Activated naive CD4-positive, alpha-beta T cell treated with anti-CD3 and anti-CD28 coated beads, Interleukin-2, amount 50 U/mL, for 72 hours (primary cell): ENCODE results near the gene FAM24A. TPM values are rescaled to one million over a fixed set of nuclear protein-coding genes. Genes with fewer than 3 reads are reported as not detected.

Experiments
- total RNA-seq, 2 donors: library from RNA; stranded (reverse); gene quantifications; one replicate each; pipeline ENCODE4 v1.2.3, GENCODE V29; 2022

Gene FAM24A
- total RNA-seq, 2 donors from 2014 or later = not detected

Other genes starting within 250 kb of the FAM24A start
- not detected for gene C10orf120, start 210.8 kb upstream of the FAM24A start, total RNA-seq
- gene CUZD1, start 64.8 kb upstream of the FAM24A start, total RNA-seq = 1 to 10 TPM in 1 of 2 donors, under 1 TPM in 1; 0.73 to 2.1 TPM
- gene FAM24B, start 31.0 kb upstream of the FAM24A start, total RNA-seq = 10 to 100 TPM; 10.4 to 12.0 TPM
- gene C10orf88, start 43.6 kb downstream of the FAM24A start, total RNA-seq = 10 to 100 TPM in 1 of 2 donors, 1 to 10 TPM in 1; 8.8 to 12.2 TPM
- gene PSTK, start 69.8 kb downstream of the FAM24A start, total RNA-seq = 1 to 10 TPM; 2.7 to 6.1 TPM
- 10 to 100 TPM; 20.2 to 24.6 TPM for gene IKZF5, start 98.2 kb downstream of the FAM24A start, total RNA-seq
- gene ACADSB, start 98.4 kb downstream of the FAM24A start, total RNA-seq = 10 to 100 TPM; 16.8 to 25.1 TPM
- under 1 TPM in 1 of 2 donors, not detected in 1; 0.20 TPM for gene HMX3, start 225.4 kb downstream of the FAM24A start, total RNA-seq
- under 1 TPM; 0.18 to 0.60 TPM for gene HMX2, start 237.5 kb downstream of the FAM24A start, total RNA-seq
- 100 to 1,000 TPM; 215 to 332 TPM for gene BUB3, start 243.8 kb downstream of the FAM24A start, total RNA-seq